GM12872 (cell line): Measurements from ENCODE around the gene RIT1.

ENCODE experiments used
- CTCF ChIP-seq: IDR thresholded peaks from 3 replicates; pipeline ENCODE4 v1.5.1; 2011; ENCODE audit warnings: low read depth, mild to moderate bottlenecking, low read length, moderate library complexity; ENCODE audit not compliant: insufficient read depth

The RIT1 gene

GRCh38 chr1:155912056-155912536, 947 bp upstream of the RIT1 start:
- TF ChIP-seq CTCF = no peak

GRCh38 chr1:155910621-155911121, 478 bp downstream of the RIT1 start:
- TF ChIP-seq CTCF = peak; percentile 24; the same call in 1 of the 3 replicates

GRCh38 chr1:155909894-155910293, 1.3 kb downstream of the RIT1 start:
- TF ChIP-seq CTCF = no peak

GRCh38 chr1:155904261-155904660, 6.9 kb downstream of the RIT1 start:
- TF ChIP-seq CTCF = no peak

- no peak for TF ChIP-seq CTCF
Observed at GRCh38 chr1:155900161-155900560, 11.0 kb downstream of the RIT1 start.

DNA sequence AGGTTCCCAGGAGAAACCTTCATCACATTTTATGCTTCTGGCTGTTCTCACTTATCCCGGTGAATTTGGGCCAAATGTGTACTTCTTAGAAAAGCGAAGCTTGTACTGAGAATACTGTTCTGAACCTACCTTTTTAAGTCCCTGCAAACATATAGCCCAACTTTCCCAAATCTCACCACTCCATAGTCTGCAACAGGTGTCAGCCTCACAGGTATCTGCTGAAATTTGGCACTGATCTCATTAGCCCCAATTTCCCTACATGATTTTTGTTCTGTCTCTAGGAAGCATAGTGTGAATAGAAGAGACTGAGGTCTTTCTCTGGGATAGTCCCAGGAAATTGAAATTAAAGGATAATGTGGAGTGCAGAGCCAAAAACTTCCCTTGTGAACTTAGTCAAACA, 11.5 kb downstream of the RIT1 start:
- TF ChIP-seq CTCF = no peak

DNA sequence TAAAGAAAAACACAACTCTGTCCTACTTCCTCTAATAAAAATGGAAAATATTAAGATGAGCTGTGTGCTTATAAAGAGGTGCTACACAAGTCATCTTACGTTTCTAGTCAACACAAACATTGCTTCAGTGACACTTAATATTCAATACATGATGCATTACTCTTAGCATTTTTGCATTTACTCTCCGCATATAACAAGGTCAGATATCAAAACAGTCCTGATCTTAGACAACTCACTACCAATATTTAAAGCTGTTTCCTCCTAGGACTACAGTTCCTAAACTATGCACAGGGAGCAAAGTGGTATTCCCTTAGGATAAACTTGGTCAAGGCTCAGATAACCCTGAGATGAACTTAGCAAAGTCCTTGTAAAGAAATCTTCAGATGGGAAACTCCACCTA, 12.3 kb downstream of the RIT1 start:
- no peak for TF ChIP-seq CTCF

- no peak for TF ChIP-seq CTCF
Observed at GRCh38 chr1:155897746-155898145, 13.4 kb downstream of the RIT1 start.
